ENCODE data around the gene MMS19.
"Not testable (repeated sequence)": the region's sequence is repeated elsewhere in the genome, so short reads cannot be mapped to it uniquely, and the experiment has no call there.

Gene MMS19

GRCh38 chr10:97428572-97428981, 69.6 kb downstream of the MMS19 start:
- no peak for DNase-seq (ENCODE audit: low read depth, low spot score)

- DNase-seq (ENCODE audit: low read depth, low spot score) = peak; percentile 77
Measured at GRCh38 chr10:97427571-97428179, 70.5 kb downstream of the MMS19 start.

- DNase-seq (ENCODE audit: low read depth, low spot score) = no peak
Measured at GRCh38 chr10:97426776-97427570, 71.2 kb downstream of the MMS19 start.

- peak; percentile 73 for DNase-seq (ENCODE audit: low read depth, low spot score)
Measured at GRCh38 chr10:97425964-97426775, 72.1 kb downstream of the MMS19 start, which contains the start of gene PGAM1. PGAM1 (plus strand) TSS chr10:97426191; CDS start chr10:97426308, 117 bp downstream.

- not testable (repeated sequence) for DNase-seq (ENCODE audit: low read depth, low spot score)
Measured at GRCh38 chr10:97423757-97424098, 74.5 kb downstream of the MMS19 start.

- no peak for DNase-seq (ENCODE audit: low read depth, low spot score)
Measured at GRCh38 chr10:97416565-97416964, 81.7 kb downstream of the MMS19 start.

- DNase-seq (ENCODE audit: low read depth, low spot score) = no peak
Measured at GRCh38 chr10:97412891-97413304, 85.3 kb downstream of the MMS19 start.

- DNase-seq (ENCODE audit: low read depth, low spot score) = no peak
Measured at GRCh38 chr10:97411406-97411805, 86.8 kb downstream of the MMS19 start.

- no peak for DNase-seq (ENCODE audit: low read depth, low spot score)
Measured at GRCh38 chr10:97408496-97408992, 89.7 kb downstream of the MMS19 start.

Measured in iPS DF 19.7 (cell line).